HepG2 (cell line): ENCODE measurements around the gene BBS4. TPM values are rescaled to one million over a fixed set of nuclear protein-coding genes. Genes with fewer than 3 reads are reported as not detected.

Source experiments
- ATF4 ChIP-seq, 2 experiments: fragments of 450-650 bp in 1 of 2; sonication (generic) in 1 of 2; formaldehyde crosslinking; IDR thresholded peaks; 2 replicates each; pipeline versions ENCODE4 v1.5.0 to v1.8.0; 2020 to 2022; ENCODE audit warnings: mild to moderate bottlenecking in 1 of 2, missing genetic modification reagents in 1 of 2
- CREM ChIP-seq, 2 experiments: sonication (generic) in 1 of 2; formaldehyde crosslinking in 1 of 2; IDR thresholded peaks; 2 replicates each; pipeline versions ENCODE4 v1.4.0 to v1.6.1; 2016 to 2020; ENCODE audit warnings: antibody characterized with exemption in 1 of 2, mild to moderate bottlenecking in 1 of 2, missing genetic modification reagents in 1 of 2
- DPF2 ChIP-seq: sonication (generic); formaldehyde crosslinking; IDR thresholded peaks from 2 replicates; pipeline ENCODE4 v1.4.0; 2020; ENCODE audit warnings: mild to moderate bottlenecking, low read depth, missing genetic modification reagents, borderline replicate concordance
- EP300 ChIP-seq, 3 experiments: sonication (generic) in 1 of 3; formaldehyde crosslinking in 1 of 3; IDR thresholded peaks; 2 replicates each; pipeline versions ENCODE4 v1.5.1 to v1.6.1; 2011 to 2020; ENCODE audit warnings: low read depth in 2 of 3, low read length in 2 of 3, borderline replicate concordance in 1 of 3, improper control_type of control experiment in 1 of 3, mild to moderate bottlenecking in 1 of 3, missing genetic modification reagents in 1 of 3, moderate library complexity in 1 of 3
- GFI1 ChIP-seq: sonication (generic); formaldehyde crosslinking; IDR thresholded peaks from 2 replicates; pipeline ENCODE4 v1.5.0; 2020; ENCODE audit warnings: missing genetic modification reagents, mild to moderate bottlenecking, borderline replicate concordance
- KDM2A ChIP-seq: sonication (generic); formaldehyde crosslinking; IDR thresholded peaks from 2 replicates; pipeline ENCODE4 v1.4.0; 2020; ENCODE audit warnings: low read depth, missing genetic modification reagents, borderline replicate concordance
- KLF13 ChIP-seq: sonication (generic); formaldehyde crosslinking; IDR thresholded peaks from 2 replicates; pipeline ENCODE4 v1.4.0; 2020; ENCODE audit warnings: mild to moderate bottlenecking, missing genetic modification reagents
- MBD4 ChIP-seq: IDR thresholded peaks from 2 replicates; pipeline ENCODE4 v1.6.1; 2012; ENCODE audit warnings: low read length, inconsistent platforms, borderline replicate concordance
- MYNN ChIP-seq: sonication (generic); formaldehyde crosslinking; IDR thresholded peaks from 2 replicates; pipeline ENCODE4 v1.4.0; 2020; ENCODE audit warnings: mild to moderate bottlenecking, low read depth, missing genetic modification reagents
- NRL ChIP-seq: sonication (generic); formaldehyde crosslinking; IDR thresholded peaks from 2 replicates; pipeline ENCODE4 v1.5.0; 2020; ENCODE audit warnings: missing genetic modification reagents, mild to moderate bottlenecking, moderate library complexity, borderline replicate concordance
- PHB2 ChIP-seq: fragments of 450-650 bp; IDR thresholded peaks from 2 replicates; pipeline ENCODE4 v1.6.1; 2018; ENCODE audit not compliant: partially characterized antibody
- RFXANK ChIP-seq: IDR thresholded peaks from 2 replicates; pipeline ENCODE4 v1.6.1; 2016
- SOX5 ChIP-seq: IDR thresholded peaks from 2 replicates; pipeline ENCODE4 v1.6.1; 2016; ENCODE audit warnings: borderline replicate concordance
- STAT5B ChIP-seq: sonication (generic); formaldehyde crosslinking; IDR thresholded peaks from 2 replicates; pipeline ENCODE4 v1.4.0; 2020; ENCODE audit warnings: missing genetic modification reagents
- TEAD3 ChIP-seq: optimal IDR thresholded peaks from 2 replicates; pipeline ENCODE3; 2016; ENCODE audit warnings: borderline replicate concordance
- TSC22D2 ChIP-seq: sonication (generic); formaldehyde crosslinking; IDR thresholded peaks from 2 replicates; pipeline ENCODE4 v1.5.1; 2020; ENCODE audit warnings: missing genetic modification reagents, mild to moderate bottlenecking, borderline replicate concordance
- YY1 ChIP-seq: IDR thresholded peaks from 2 replicates; pipeline ENCODE4 v1.6.1; 2011; ENCODE audit warnings: low read length, low read depth, moderate library complexity, mild to moderate bottlenecking; ENCODE audit not compliant: insufficient read depth, insufficient replicate concordance
- ZBTB43 ChIP-seq: sonication (generic); formaldehyde crosslinking; conservative IDR thresholded peaks from 2 replicates; pipeline ENCODE4 v1.4.0; 2020; ENCODE audit warnings: missing genetic modification reagents
- ZMYM4 ChIP-seq: sonication (generic); formaldehyde crosslinking; IDR thresholded peaks from 2 replicates; pipeline ENCODE4 v1.8.1; 2023; ENCODE audit warnings: mild to moderate bottlenecking, missing genetic modification reagents
- ZNF264 ChIP-seq: sonication (generic); formaldehyde crosslinking; IDR thresholded peaks from 2 replicates; pipeline ENCODE4 v1.4.0; 2020; ENCODE audit warnings: missing genetic modification reagents
- ZNF30 ChIP-seq: sonication (generic); formaldehyde crosslinking; IDR thresholded peaks from 2 replicates; pipeline ENCODE4 v1.5.0; 2020; ENCODE audit warnings: mild to moderate bottlenecking, missing genetic modification reagents
- ZNF432 ChIP-seq: sonication (generic); formaldehyde crosslinking; IDR thresholded peaks from 2 replicates; pipeline ENCODE4 v1.5.0; 2020; ENCODE audit warnings: missing genetic modification reagents, mild to moderate bottlenecking, borderline replicate concordance
- ZNF639 ChIP-seq: conservative IDR thresholded peaks from 2 replicates; pipeline ENCODE4 v1.6.1; 2018; ENCODE audit warnings: missing genetic modification reagents
- ZNF768 ChIP-seq: sonication (generic); formaldehyde crosslinking; IDR thresholded peaks from 2 replicates; pipeline ENCODE4 v1.4.0; 2020; ENCODE audit warnings: missing genetic modification reagents
- ZNF839 ChIP-seq: sonication (generic); formaldehyde crosslinking; IDR thresholded peaks from 2 replicates; pipeline ENCODE4 v1.4.0; 2020; ENCODE audit warnings: missing genetic modification reagents, mild to moderate bottlenecking, borderline replicate concordance
- ZNF891 ChIP-seq: sonication (generic); formaldehyde crosslinking; IDR thresholded peaks from 2 replicates; pipeline ENCODE4 v1.5.0; 2020; ENCODE audit warnings: mild to moderate bottlenecking, missing genetic modification reagents
- polyA plus RNA-seq, 8 experiments: library from polyadenylated mRNA; depleted of rRNA in 3 of 8; stranded (reverse) in 7 of 8; unstranded in 1 of 8; fragments of >200 nt; fragmentation: Illumina TruSeq in 4 of 8; extraction: Trizol in 4 of 8; gene quantifications; 2 replicates each; pipeline versions ENCODE4 v1.2.1 to v1.2.3, GENCODE V29; 2011 to 2016; ENCODE audit warnings: low read depth in 4 of 8, missing spikeins in 1 of 8, mixed read lengths in 1 of 8; ENCODE audit not compliant: insufficient read depth in 1 of 8
- total RNA-seq, 5 experiments: library from RNA; depleted of rRNA; stranded (reverse); fragments of >200 nt; fragmentation: Illumina TruSeq; extraction: Trizol; gene quantifications; 2 replicates each; pipeline ENCODE4 v1.2.3, GENCODE V29; 2016; ENCODE audit warnings: low read depth in 1 of 5

BBS4 gene
- total and polyA plus RNA-seq, 2 of the 13 experiments (the other 11 are each of a cell fraction or from before 2014, with no cell fraction given): 16.0 to 21.3 TPM

- TF ChIP-seq EP300 (IDR thresholded peaks at IDR 0.05; ENCODE audit: low read depth in 2 of 2, low read length in 2 of 2) (peak; percentile 49 to 63; a peak in 2 of 4 replicates), EP300 (CRISPR knock-in tag; IDR thresholded peaks at IDR 0.05; ENCODE audit: borderline replicate concordance) (peak; percentile 67; the same call in 1 of the 2 replicates), TSC22D2 (peak; percentile 88; the same call in 1 of the 2 replicates), NRL (CRISPR knock-in tag) (peak; percentile 75; the same call in 1 of the 2 replicates), YY1 (peak; percentile 86), MYNN (CRISPR knock-in tag) (peak; percentile 65; the same call in 1 of the 2 replicates), GFI1 (peak; percentile 85), ZNF432 (CRISPR knock-in tag) (no peak), MBD4 (no peak), KLF13 (CRISPR knock-in tag) (no peak), CREM (IDR thresholded peaks at IDR 0.05) (peak; percentile 97), CREM (CRISPR knock-in tag; IDR thresholded peaks at IDR 0.05) (peak; percentile 99), ZNF891 (CRISPR knock-in tag) (peak; percentile 32; the same call in 1 of the 2 replicates), ZMYM4 (CRISPR knock-in tag) (peak; percentile 99), STAT5B (CRISPR knock-in tag) (peak; percentile 64; the same call in 1 of the 2 replicates), TEAD3 (CRISPR knock-in tag) (peak; percentile 73), SOX5 (CRISPR knock-in tag) (peak; percentile 65), ZBTB43 (CRISPR knock-in tag) (peak; percentile 61; the same call in 1 of the 2 replicates), ZNF768 (CRISPR knock-in tag) (peak; percentile 69; the same call in 1 of the 2 replicates), DPF2 (CRISPR knock-in tag) (no peak), ATF4 (CRISPR knock-in tag; IDR thresholded peaks at IDR 0.05) (peak in 1 of 2 experiments; percentile 74; a peak in 2 of 4 replicates), PHB2 (no peak), ZNF264 (CRISPR knock-in tag) (peak; percentile 77; the same call in 1 of the 2 replicates), ZNF839 (CRISPR knock-in tag) (no peak; the same call in 1 of the 2 replicates), ZNF639 (CRISPR knock-in tag) (peak; percentile 83), KDM2A (CRISPR knock-in tag) (peak; percentile 96), RFXANK (0 out of 2 replicates have a peak, but pooled peaks have one; percentile 70), ZNF30 (CRISPR knock-in tag) (0 out of 2 replicates have a peak, but pooled peaks have one; percentile 49)
Measured at GRCh38 chr15:72783640-72784455, 97.8 kb downstream of the BBS4 start, which contains the start of gene ADPGK (continued).
